Measurements from ENCODE around the gene ENTPD7.

- no peak for TF ChIP-seq CTCF (IDR thresholded peaks at IDR 0.05)
- no peak for TF ChIP-seq POLR2A (IDR thresholded peaks at IDR 0.05)
Measured at GRCh38 chr10:99665304-99665703, 6.0 kb downstream of the ENTPD7 start.
